HG03442 (cell line): ENCODE results near the gene GAB4.
"Not testable (repeated sequence)": the region's sequence is repeated elsewhere in the genome, so short reads cannot be mapped to it uniquely, and the experiment has no call there.

Experiments used
- ATAC-seq: cut with Tn5 transposase; IDR thresholded peaks from one replicate; pipeline ENCODE4 v1.9.1; 2021; ENCODE audit warnings: mild to moderate bottlenecking, moderate library complexity; ENCODE audit not compliant: unreplicated experiment

Gene GAB4, protein sequence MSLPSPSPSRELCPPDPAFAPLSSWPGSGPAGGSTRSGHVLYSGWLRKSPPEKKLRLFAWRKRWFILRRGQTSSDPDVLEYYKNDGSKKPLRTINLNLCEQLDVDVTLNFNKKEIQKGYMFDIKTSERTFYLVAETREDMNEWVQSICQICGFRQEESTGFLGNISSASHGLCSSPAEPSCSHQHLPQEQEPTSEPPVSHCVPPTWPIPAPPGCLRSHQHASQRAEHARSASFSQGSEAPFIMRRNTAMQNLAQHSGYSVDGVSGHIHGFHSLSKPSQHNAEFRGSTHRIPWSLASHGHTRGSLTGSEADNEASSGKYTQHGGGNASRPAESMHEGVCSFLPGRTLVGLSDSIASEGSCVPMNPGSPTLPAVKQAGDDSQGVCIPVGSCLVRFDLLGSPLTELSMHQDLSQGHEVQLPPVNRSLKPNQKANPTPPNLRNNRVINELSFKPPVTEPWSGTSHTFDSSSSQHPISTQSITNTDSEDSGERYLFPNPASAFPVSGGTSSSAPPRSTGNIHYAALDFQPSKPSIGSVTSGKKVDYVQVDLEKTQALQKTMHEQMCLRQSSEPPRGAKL

DNA sequence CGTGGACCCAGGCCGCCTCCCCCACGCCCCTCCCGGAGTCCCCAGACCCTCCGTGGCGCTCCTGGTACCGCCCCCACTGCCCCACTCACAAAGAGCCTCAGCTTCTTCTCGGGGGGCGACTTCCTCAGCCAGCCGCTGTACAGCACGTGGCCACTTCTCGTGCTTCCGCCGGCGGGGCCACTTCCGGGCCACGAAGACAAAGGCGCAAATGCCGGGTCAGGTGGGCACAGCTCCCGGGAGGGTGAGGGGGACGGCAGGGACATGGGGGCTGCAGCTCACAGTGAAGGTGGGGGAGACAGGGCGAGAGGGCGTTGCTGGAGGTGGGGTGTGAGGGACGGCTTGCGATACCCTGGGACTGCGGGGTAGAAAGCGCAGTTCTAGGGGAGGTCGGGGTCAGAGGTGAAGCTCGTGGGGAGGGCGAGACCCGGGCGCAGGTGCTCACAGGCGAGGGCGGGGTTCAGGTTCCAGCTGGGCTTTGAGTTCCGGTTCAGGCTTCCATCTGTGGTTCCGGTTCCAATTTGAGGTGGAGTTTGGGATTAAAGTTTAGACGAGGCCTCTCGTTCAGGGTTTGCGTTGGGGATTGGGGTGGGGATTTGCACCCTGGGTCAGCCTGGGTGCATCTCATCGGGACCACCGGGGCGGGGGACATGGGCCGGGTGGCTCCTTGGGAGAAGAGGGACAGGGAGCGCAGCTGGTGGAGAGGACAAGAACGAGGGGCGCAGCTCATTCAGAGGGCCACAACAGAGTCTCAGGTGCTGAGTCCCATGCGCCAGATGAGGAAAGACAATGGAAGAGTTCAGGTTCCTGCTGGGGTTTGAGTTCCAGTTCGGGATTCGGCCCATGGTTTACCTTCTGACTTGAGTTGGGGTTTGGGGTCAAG is at the start of gene GAB4:
Gene GAB4, minus strand, starts transcription at position 371 of the 880 bp plus-strand sequence. Its CDS starts 108 bp downstream, at position 263.
- no peak for ATAC-seq

DNA sequence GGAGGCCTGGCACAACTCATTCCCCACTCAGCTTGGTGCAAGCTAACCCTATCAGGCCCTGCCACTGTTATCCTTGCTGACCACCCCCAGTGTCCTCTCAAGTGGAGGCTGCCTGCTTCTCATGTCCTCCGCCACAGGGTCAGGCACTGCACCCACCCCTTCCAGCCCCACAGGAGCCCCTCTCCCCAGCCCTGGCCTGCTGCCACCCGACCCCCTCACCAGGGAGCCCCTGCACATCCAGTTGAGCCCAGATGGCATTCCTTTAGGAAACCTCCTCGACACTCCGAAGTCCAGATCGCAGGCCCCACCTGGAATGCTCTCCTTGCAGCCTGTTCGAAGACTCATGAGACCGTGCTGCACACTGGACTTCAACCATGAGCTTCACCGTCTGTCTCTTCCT is 48.8 kb upstream of the GAB4 start:
- no peak for ATAC-seq

DNA sequence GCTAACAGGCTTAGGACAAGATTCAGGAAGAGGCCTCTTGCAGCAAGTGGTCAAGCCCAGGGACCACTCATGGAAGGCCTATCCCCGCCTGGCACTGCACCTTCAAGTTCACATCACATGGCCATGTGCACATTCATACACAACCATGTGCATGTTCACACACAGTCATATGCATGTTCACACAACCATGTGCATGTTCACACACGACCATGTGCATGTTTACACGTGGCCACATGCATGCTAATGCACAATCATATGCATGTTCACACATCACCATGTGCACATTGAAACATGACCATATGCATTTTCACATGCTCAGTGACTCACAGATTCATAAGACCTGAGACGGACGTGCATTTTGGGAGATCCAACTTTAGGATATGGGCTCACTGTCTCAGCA is 48.0 kb upstream of the GAB4 start:
- no peak for ATAC-seq

DNA sequence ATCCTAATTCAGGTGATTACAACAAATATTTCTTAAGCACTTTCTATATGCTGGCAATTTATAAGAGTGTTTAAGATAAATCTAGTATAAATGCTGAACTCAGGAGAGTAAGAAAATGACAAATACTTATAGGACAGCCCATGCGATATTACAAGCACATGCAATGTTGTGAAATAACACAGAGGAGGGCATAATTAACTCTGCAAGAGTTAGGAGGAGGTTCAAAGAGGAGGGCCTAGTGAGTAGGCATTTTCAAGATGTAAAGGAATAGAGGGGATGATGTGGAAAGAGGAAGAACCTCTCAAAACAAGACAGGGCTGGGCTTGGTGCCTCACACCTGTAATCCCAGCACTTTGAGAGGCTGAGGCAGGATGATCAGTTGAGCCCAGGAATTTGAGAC is 39.6 kb upstream of the GAB4 start:
- no peak for ATAC-seq

DNA sequence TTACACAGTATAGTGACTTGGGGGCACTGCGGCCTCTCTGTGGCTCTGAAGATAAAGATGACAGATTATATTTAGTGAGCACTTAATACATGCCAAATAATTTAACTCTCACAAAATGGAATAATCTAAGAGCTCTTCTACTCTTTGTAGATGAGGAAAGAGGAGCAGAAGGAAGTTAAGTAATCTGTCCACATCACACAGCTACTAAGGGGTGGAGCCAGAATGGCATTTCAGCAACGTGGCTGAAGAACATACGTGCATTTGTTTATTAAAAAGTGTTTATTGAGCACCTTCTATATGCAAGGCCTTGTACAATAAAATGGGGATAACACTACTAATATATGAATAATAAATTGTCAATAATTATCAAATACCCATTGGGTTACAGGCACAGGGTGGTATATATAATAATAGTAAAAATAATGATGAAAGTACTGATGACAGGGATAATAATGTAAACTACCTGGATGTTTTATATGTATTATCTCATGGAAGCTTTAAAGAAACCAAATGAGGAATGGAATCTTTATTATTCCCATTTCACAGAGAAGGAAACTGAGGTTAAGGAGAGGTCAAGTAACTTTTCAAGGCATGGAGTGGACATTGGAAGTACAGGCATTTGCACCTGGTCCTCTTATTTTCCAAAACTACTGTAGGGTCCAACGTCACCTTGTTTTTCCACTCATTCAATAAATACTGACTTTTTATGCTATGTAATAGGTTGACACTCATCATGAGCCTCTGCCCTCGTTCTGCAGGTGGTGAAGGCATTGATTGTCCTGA is 38.7 kb upstream of the GAB4 start:
- no peak for ATAC-seq

DNA sequence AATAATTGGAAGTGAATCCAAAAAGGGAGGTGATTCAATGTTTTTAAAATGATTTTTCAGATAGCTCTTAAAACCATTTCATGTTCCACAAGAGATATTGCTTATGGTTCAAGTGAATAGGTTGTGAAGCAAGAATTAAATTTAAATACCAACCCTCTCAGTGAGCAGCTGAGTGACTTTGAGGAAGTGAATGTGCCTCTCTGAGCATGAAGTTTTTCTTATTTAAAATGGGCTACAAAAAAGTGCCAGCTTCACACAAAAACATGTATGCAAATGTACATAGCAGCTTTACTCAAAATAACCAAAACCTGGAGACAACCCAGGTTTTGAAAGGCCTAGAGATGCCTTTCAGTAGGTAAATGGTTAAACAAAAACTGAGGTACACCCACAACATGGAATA is 35.5 kb upstream of the GAB4 start:
- ATAC-seq: no peak

DNA sequence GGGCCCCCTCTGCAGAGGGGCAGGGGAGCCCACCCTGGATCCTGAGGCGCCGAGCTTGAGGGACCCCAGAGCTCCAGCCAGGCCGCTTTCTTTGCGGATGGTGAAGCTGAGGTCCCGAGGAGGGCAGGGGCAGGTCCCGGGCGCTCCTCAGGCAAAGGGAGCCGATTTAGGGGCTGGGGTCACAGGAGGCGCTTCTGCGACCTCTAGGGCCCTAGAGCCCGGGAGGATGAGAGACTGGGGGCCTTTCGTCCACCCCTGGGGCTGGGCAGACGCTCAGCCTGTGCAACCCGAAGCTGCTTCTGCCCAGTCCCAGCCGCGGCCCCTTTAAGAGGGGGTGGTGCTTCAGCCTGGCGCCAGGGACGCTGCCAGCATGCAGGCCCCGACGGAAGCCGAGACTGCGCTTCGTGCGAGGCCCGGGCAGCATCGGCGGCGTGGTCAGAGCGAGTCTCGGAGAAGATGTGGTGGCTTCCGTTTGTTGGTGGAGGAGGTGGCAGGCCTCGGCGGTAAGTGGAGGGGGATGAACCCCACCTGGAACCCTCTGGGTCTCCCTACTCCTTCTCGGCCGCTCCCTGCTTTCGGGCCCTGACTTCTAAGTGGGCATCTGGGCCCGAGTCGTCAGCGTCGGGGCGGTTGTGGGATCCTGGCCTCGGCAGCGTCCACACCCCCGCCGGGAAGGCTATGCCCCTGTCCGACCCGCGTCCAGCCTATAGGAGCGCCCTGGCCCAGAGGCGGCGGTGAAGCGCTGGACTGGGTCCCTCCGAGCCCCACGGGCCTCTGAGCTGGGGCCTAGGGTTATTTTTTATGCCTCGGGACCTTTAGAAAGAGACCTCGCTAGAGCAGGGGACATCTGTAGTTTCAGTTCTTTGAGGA is 29.1 kb upstream of the GAB4 start:
- peak; percentile 68 for ATAC-seq

DNA sequence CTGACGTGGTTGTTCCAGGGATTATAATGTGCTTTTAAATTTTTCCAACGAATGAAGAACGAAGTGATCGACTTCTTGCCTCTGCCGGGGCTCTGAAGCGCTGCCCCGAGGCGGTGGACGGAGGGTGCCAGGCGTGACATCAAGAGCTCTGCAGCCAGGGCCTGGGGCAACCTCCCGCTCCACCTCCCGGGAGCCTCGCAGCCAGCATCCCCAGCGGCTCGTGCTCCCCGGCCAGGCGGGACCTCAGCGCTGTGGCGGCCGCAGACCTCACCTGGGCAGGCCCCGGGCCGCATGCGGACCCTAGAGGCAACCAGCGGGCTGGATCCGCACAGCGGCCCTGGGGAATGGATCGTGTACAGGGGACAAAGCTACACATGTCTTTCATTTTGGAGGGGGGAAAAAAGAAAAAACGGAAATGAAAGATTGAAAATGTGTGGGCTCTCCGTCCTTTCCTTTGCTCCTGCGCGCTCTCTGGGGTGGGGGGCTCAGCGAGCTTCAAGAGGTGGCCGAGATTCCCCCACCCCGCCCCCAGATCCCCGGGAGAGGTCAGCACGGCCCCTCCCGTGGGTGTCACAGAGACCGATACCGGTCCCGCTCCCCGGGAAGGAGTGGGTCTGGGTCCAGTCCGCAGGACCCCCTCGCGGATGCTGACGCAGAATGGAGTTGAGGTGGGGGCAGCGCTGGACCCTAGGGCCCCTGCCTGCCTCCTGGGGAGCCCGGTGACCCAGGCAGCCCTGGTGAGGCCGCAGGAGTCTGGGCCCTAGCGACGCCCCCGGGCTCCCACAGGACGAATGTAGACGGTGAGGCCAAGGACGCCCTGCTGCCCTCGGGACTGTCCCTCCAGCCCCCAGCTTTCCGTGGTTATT is 28.2 kb upstream of the GAB4 start:
- ATAC-seq: peak; percentile 24

DNA sequence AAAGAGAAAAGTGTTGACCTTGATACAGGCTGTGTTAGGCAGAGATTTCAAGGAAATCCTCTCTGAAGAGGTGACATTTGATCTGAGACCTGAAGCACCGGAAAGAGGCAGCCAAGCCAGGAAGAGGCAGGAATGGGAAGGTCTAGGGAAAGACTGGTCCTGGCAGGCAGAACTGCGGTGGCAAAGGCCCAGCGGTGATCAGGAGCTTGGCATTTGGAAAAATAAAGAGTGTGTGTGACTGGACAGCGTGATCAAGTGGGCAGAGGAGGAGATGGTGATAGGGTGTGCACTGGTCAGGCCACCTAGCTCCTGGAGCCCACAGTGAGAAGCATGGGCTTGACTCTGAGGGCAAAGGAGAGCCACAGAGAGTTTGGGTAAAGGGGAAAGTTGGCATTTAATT is 27.2 kb upstream of the GAB4 start:
- ATAC-seq: no peak

DNA sequence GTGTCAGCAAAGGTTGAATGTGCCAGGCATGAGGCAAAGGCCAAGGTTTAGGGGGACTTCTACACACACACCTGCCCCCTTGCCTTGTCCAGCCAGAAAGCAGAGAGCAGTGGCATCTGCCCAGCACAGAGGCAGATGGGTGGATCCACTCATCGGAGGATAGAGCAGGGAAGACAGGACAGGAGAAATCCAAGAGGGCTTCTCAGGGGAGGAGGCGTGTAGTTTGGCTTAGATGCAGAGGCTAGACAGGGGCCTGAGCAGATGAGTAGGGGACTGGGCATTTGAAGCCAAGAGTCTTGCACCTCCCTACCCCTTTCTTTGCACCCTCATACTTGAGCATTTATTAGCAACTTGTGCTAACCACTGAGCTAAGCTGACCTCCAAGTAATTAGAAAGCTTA is 26.5 kb upstream of the GAB4 start:
- not testable (repeated sequence) for ATAC-seq

DNA sequence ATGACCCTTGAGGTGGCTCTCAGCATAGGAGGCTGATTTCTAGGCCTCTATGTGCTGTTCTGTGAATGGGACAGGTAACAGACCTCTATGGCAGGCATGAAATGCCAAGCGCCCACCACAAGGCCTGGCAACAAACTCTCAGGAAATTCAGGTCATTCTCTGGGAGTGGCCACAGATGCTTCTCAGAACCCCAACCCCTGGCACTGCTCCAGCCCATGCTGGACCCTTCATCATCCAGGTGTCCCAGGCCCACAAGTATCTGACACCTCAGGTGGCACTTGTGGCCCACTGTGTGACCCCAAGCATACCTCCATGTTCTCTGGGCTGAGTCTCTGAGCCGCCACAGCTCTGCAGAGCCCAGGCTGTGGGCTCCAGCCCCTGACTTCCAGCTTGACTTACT is 24.3 kb upstream of the GAB4 start:
- ATAC-seq: not testable (repeated sequence)

DNA sequence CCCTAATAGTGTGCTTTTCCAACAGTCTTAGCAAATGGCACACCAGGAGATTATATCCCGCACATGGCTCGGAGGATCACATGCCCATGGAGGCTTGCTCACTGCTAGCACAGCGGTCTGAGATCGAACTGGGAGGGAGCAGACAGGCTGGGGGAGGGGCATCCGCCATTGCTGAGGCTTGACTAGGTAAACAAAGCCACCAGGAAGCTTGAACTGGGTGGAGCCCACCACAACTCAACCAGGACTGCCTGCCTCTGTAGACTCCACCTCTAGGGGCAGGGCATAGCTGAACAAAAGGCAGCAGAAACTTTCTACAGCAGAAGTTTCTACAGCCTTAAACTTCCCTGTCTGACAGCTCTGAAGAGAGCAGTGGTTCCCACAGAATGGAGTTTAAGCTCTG is 16.4 kb upstream of the GAB4 start:
- ATAC-seq: not testable (repeated sequence)

DNA sequence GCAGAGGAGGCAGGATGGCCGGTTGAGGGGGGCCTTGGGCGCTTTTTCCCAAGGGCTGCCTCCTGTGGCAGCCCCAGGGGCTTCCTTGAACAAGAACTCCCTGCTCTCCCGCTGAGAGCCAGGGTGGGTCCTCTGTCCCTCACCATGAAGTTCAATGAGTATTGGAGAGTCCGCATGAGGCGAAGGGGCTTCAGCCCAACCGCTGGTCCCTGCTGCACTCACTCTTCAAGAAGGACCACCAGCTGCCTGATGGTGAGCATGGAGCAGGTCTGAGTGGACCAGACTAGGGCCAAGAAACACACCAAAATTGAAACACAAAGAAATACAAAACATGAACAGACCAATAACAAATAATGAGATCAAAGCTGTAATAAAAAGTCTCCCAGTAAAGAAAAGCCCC is 7.5 kb upstream of the GAB4 start:
- ATAC-seq: not testable (repeated sequence)

DNA sequence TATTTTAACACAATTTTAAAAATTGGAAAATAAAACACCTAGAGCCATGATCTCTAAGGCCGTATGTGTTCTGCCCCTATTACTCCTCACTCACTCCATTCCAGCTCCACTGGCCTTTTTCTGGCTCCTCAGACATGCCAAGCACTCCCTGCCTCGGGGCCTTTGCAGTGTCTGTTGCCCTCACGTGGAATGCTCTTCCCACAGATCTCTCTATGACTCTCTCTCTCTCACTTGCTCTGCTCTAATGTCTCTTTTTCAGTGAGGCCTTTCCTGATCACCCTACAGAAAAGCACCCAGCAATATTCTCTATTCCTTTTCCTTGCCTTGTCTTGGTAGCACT is 6.0 kb upstream of the GAB4 start:
- ATAC-seq: not testable (repeated sequence)

DNA sequence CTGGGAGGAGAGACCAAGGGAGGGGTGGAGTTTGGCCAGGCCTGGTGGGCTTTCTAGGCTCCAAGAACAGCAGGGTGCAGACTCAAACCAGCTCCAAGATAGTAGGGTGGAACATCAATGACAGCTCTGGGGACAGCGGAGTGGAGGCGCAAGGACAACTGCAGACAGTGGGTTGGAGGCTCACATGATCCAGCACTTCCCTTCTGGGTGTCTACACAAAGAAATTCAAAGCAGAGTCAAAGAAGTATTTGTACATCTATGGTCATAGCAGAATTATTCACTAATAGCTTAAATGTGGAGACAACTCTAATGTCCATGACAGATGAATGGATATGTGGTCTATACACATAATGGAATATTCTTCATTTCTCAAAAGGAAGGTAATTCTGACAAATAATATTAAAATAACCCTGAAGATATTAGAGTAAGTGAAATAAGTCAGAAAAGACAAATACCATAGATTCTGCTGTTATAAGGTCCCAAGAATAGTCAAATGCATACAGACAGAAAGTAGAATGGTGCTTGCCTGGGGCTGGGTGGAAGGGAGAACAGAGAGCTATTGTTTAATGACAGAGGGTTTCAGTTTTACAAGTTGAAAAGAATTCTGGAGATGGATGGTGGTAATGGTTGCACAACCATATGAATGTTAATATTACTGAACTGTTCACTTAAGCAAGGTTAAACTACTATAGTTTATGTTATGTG is 5.5 kb upstream of the GAB4 start:
- ATAC-seq: no peak

DNA sequence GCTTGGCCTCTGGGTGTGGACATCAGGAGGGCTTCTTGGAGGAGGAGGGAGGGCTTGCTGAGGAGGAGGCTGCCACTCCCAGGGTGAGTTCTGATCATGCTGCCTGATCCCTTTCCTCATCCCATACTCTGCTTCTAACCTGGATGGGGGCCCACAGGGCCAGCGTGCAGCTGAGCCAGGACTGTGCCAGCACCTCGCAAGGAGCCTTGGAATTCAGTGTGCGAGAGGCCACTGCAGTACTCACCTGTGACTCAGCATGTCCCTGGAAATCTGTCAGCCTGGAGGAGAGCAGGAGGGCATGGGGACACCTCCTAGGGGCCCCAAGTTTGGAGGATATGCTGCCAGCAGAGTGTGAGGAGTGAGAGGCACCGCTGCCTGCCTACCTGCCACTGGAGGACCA is 4.2 kb upstream of the GAB4 start:
- no peak for ATAC-seq

DNA sequence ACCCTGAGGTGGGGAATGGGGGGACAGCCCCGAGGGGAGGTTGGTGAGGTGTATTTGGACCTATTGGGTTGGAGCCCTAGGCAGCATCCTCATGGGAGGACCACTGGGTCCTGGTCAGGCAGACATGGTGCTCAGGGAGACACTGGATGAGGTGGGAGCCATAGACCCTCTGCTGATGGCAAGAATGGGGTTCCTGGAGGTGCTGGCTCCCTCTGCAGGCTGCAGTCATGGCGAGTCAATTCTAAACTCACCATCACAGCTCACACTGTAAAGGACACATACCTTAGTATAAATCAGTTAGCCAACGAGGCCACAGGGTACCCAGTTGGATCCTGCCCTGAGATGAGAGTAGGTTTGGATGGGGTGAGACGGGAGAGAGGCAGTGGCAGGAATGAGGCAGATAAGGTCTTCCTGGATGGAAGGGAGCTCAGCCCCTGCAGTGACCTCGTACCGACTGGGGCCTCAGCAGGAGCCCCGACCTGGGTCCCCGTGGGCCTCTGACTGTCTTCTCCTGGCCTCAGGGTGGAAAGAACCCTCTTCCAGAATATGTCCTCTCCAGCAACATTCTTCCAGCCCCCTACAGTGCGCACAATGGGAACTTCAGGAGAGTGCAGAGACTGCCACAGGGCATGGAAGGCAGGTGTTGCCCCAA is 1.7 kb upstream of the GAB4 start:
- ATAC-seq: no peak

DNA sequence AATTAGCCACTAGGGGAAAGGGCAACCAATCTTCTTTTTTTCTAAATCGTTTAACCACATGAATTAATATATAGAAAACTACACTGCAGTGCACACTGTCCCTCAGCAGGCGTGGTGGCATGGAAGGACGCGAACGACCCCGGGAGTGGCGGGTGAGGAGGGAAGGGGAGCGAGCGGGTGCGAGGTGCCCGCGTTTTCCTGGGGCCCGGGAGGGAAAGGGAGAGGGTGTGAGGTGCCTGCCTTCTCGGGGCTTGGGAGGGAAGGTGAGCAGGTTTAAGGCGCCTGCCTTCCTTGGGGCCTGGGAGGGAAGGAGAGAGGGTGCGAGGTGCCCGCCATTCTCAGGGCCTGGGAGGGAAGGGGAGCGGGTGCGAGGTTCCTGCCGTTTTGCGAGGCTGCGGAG is 765 bp downstream of the GAB4 start:
- no peak for ATAC-seq
